ENCODE measurements around the gene PILRA. TPM values are rescaled to one million over a fixed set of nuclear protein-coding genes. Genes with fewer than 3 reads are reported as not detected.

The PILRA gene
- total RNA-seq, 2 experiments from 2014 or later = 0.27 to 0.29 TPM

DNA sequence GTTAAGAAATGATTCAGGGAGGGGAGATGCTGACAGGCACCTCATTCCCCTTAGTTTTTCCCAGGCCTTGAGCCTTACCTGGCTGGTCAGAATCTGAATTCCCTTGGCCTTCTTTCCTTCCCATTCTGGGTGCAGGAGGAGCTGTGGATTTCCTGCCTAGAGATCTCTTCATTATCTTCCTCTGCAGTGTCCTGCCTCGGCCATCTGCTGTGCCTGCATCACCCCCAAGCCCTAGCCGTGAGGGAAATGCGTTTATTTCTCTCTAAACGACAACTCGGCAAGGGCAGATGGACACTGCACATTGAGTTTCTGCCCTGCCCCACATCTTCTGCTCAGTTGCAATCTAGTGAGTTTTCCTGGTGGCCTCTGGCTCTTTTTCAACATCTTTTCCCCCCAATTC, 28.5 kb downstream of the PILRA start:
- DNase-seq = no peak
- intact Hi-C loops (cut with micrococcal nuclease) = no loop called here
- Mint-ChIP-seq H3K4me1 (ENCODE audit: low read depth) (peaks cover 18% of the 10 kb centered on the region), H3K36me3 (ENCODE audit: low read depth) (no peaks in the 10 kb centered on the region), H3K27ac (no peak overlapping the region), H3K4me3 (no peak overlapping the region), H3K27me3 (ENCODE audit: low read depth) (peaks cover 8% of the 10 kb centered on the region), H3K9me3 (no peaks in the 10 kb centered on the region)
- CTCF ChIA-PET = interaction anchor here (0.6 kb wide), 1 partner anchor 158 kb away, joined by 4 read pairs; no protein-coding TSS in a partner anchor

GRCh38 chr7:100402241-100402640, 29.0 kb downstream of the PILRA start:
- Mint-ChIP-seq H3K36me3 (ENCODE audit: low read depth) (no peaks in the 10 kb centered on the region), H3K4me3 (no peak overlapping the region), H3K9me3 (no peaks in the 10 kb centered on the region), H3K27ac (no peak overlapping the region), H3K4me1 (ENCODE audit: low read depth) (peaks cover 16% of the 10 kb centered on the region), H3K27me3 (ENCODE audit: low read depth) (peaks cover 8% of the 10 kb centered on the region)
- CTCF ChIA-PET = no interaction called here
- DNase-seq = no peak
- intact Hi-C loops (cut with micrococcal nuclease) = no loop called here

DNA sequence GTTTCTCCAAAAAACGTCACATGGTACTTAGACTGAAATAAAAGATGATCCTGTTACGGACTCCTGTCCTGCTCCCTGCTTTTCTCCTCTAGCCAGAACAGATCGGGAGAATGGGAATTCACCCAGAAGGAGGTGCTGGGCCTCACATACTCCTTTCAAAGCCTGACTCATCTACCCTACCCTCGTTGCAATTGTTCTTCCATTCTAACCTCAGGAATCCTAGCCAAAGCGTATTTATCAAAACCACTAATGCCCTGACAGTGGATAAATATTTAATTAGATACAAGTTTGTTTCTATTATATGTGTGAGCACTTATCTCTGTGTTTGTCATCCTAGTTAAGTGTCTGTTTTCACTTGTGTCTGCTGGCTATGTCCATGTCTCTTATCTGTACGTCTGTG, 33.5 kb downstream of the PILRA start:
- no peaks in the 10 kb centered on the region for H3K27me3 Mint-ChIP-seq (ENCODE audit: low read depth)
- H3K4me3 Mint-ChIP-seq = no peak overlapping the region
- CTCF ChIA-PET = interaction anchor here (0.8 to 4.0 kb wide), 21 partner anchors 9 to 304 kb away, joined by 3 to 60 read pairs (median 5); partner anchors contain the start of genes PILRB and ZCWPW1
- H3K27ac Mint-ChIP-seq = no peak overlapping the region
- H3K9me3 Mint-ChIP-seq = no peaks in the 10 kb centered on the region
- no peaks in the 10 kb centered on the region for H3K36me3 Mint-ChIP-seq (ENCODE audit: low read depth)
- no peak for DNase-seq
- H3K4me1 Mint-ChIP-seq (ENCODE audit: low read depth) = peaks cover 2% of the 10 kb centered on the region
- intact Hi-C loops (cut with micrococcal nuclease) = loop anchor here (1.0 kb wide), 2 partner anchors 216 to 274 kb away; no protein-coding TSS in a partner anchor

GRCh38 chr7:100407285-100408180, 34.2 kb downstream of the PILRA start:
- H3K36me3 Mint-ChIP-seq (ENCODE audit: low read depth) = no peaks in the 10 kb centered on the region
- intact Hi-C loops (cut with micrococcal nuclease) = loop anchor here (1.0 kb wide), 2 partner anchors 217 to 275 kb away; no protein-coding TSS in a partner anchor
- CTCF ChIA-PET = interaction anchor here (0.6 to 4.0 kb wide), 32 partner anchors 9 to 564 kb away, joined by 3 to 60 read pairs (median 4); partner anchors contain the start of genes LAMTOR4, PILRB and ZCWPW1
- DNase-seq = peak; percentile 61
- H3K9me3 Mint-ChIP-seq = no peaks in the 10 kb centered on the region
- no peak overlapping the region for H3K4me3 Mint-ChIP-seq
- no peaks in the 10 kb centered on the region for H3K27me3 Mint-ChIP-seq (ENCODE audit: low read depth)
- H3K27ac Mint-ChIP-seq = no peak overlapping the region
- peaks cover 2% of the 10 kb centered on the region for H3K4me1 Mint-ChIP-seq (ENCODE audit: low read depth)

GRCh38 chr7:100411101-100411500, 37.8 kb downstream of the PILRA start:
- H3K27ac Mint-ChIP-seq = no peak overlapping the region
- CTCF ChIA-PET = no interaction called here
- H3K9me3 Mint-ChIP-seq = no peaks in the 10 kb centered on the region
- intact Hi-C loops (cut with micrococcal nuclease) = no loop called here
- no peak overlapping the region for H3K4me3 Mint-ChIP-seq
- no peaks in the 10 kb centered on the region for H3K27me3 Mint-ChIP-seq (ENCODE audit: low read depth)
- H3K4me1 Mint-ChIP-seq (ENCODE audit: low read depth) = peaks cover 2% of the 10 kb centered on the region
- no peaks in the 10 kb centered on the region for H3K36me3 Mint-ChIP-seq (ENCODE audit: low read depth)
- no peak for DNase-seq

GRCh38 chr7:100413346-100413745, 40.1 kb downstream of the PILRA start:
- DNase-seq = no peak
- Mint-ChIP-seq H3K4me1 (ENCODE audit: low read depth) (no peaks in the 10 kb centered on the region), H3K36me3 (ENCODE audit: low read depth) (no peaks in the 10 kb centered on the region), H3K9me3 (no peaks in the 10 kb centered on the region), H3K27me3 (ENCODE audit: low read depth) (no peaks in the 10 kb centered on the region), H3K4me3 (no peak overlapping the region), H3K27ac (no peak overlapping the region)
- intact Hi-C loops (cut with micrococcal nuclease) = no loop called here
- CTCF ChIA-PET = no interaction called here

- Mint-ChIP-seq H3K36me3 (ENCODE audit: low read depth) (no peaks in the 10 kb centered on the region), H3K4me3 (no peak overlapping the region), H3K27ac (no peak overlapping the region), H3K27me3 (ENCODE audit: low read depth) (no peaks in the 10 kb centered on the region), H3K4me1 (ENCODE audit: low read depth) (no peaks in the 10 kb centered on the region), H3K9me3 (no peaks in the 10 kb centered on the region)
- CTCF ChIA-PET = no interaction called here
- no peak for DNase-seq
- intact Hi-C loops (cut with micrococcal nuclease) = no loop called here
Observed at GRCh38 chr7:100413889-100414288, 40.6 kb downstream of the PILRA start.

DNA sequence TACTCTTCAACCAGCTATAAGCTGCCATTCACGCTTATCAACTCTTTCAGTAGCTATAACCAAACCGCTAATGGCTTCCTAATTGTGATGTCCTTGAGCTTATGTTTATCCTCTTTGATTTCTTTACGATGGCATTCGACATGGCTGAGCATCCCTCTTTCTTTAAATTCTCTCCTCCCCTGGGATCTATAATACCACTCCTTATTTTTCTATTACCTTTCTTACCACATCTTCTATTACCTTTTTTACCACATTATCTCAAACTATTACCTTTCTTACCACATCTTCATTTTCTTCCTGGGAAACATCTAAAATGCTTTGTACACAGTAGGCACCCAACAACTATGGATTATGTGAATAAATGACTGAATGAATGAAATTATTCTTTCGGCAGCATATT, 42.2 kb downstream of the PILRA start:
- intact Hi-C loops (cut with micrococcal nuclease) = no loop called here
- no peaks in the 10 kb centered on the region for H3K4me1 Mint-ChIP-seq (ENCODE audit: low read depth)
- CTCF ChIA-PET = interaction anchor here (0.6 to 2.2 kb wide), 3 partner anchors 8 to 126 kb away, joined by 3 to 10 read pairs (median 4); no protein-coding TSS in a partner anchor
- H3K4me3 Mint-ChIP-seq = no peak overlapping the region
- no peak overlapping the region for H3K27ac Mint-ChIP-seq
- no peak for DNase-seq
- no peaks in the 10 kb centered on the region for H3K27me3 Mint-ChIP-seq (ENCODE audit: low read depth)
- no peaks in the 10 kb centered on the region for H3K9me3 Mint-ChIP-seq
- no peaks in the 10 kb centered on the region for H3K36me3 Mint-ChIP-seq (ENCODE audit: low read depth)

- H3K27ac Mint-ChIP-seq = no peak overlapping the region
- no peaks in the 10 kb centered on the region for H3K4me1 Mint-ChIP-seq (ENCODE audit: low read depth)
- CTCF ChIA-PET = interaction anchor here (0.6 kb wide), 1 partner anchor 41 kb away, joined by 3 read pairs; no protein-coding TSS in a partner anchor
- DNase-seq = no peak
- no peaks in the 10 kb centered on the region for H3K36me3 Mint-ChIP-seq (ENCODE audit: low read depth)
- intact Hi-C loops (cut with micrococcal nuclease) = no loop called here
- H3K9me3 Mint-ChIP-seq = no peaks in the 10 kb centered on the region
- H3K27me3 Mint-ChIP-seq (ENCODE audit: low read depth) = no peaks in the 10 kb centered on the region
- no peak overlapping the region for H3K4me3 Mint-ChIP-seq
Observed at GRCh38 chr7:100418930-100419659, 45.8 kb downstream of the PILRA start.

DNA sequence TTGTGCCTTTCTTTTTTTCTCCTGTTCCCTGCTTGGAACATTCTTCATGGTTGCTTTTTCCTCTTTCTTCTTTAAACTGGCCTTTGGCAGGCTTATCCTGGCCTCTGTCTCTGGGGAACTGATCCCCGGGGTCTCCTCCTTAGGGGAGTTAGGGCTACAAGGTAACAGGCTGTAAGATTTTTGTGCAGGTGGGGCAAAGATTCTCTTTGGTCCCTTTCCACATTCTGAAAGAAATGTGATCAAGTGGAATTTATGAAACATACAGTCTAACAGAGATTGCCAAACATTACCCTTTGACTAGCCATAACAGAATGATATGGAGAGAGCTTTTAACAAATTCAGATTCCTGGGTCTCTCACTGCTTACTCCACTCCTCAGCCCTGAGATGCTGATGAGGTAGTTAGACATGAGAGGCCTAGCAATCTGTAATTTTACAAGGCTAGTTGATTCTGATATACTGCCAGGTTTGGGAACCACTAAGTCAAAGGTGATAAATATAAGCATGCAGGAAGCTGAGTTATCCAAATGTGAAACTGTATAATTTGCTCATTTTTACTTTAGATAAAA, 46.5 kb downstream of the PILRA start:
- H3K9me3 Mint-ChIP-seq = no peaks in the 10 kb centered on the region
- H3K27me3 Mint-ChIP-seq (ENCODE audit: low read depth) = no peaks in the 10 kb centered on the region
- CTCF ChIA-PET = interaction anchor here (0.9 kb wide), 1 partner anchor 13 kb away, joined by 10 read pairs; no protein-coding TSS in a partner anchor
- H3K4me1 Mint-ChIP-seq (ENCODE audit: low read depth) = no peaks in the 10 kb centered on the region
- no peak overlapping the region for H3K27ac Mint-ChIP-seq
- no peak overlapping the region for H3K4me3 Mint-ChIP-seq
- DNase-seq = no peak
- no peaks in the 10 kb centered on the region for H3K36me3 Mint-ChIP-seq (ENCODE audit: low read depth)
- intact Hi-C loops (cut with micrococcal nuclease) = no loop called here

- no peak for DNase-seq
- intact Hi-C loops (cut with micrococcal nuclease) = no loop called here
- Mint-ChIP-seq H3K4me3 (no peak overlapping the region), H3K4me1 (ENCODE audit: low read depth) (peaks cover 5% of the 10 kb centered on the region), H3K9me3 (no peaks in the 10 kb centered on the region), H3K27ac (no peak overlapping the region), H3K27me3 (ENCODE audit: low read depth) (no peaks in the 10 kb centered on the region), H3K36me3 (ENCODE audit: low read depth) (no peaks in the 10 kb centered on the region)
- CTCF ChIA-PET = interaction anchor here (1.0 to 1.3 kb wide), 2 partner anchors 15 to 137 kb away, joined by 3 to 5 read pairs; no protein-coding TSS in a partner anchor
Observed at GRCh38 chr7:100423315-100423714, 50.0 kb downstream of the PILRA start.

- intact Hi-C loops (cut with micrococcal nuclease) = loop anchor here (5.0 kb wide), 2 partner anchors 343 to 1283 kb away; partner anchors contain the start of genes SMURF1 and ZNF3
- CTCF ChIA-PET = interaction anchor here (0.6 kb wide), 1 partner anchor 280 kb away, joined by 3 read pairs; no protein-coding TSS in a partner anchor
- Mint-ChIP-seq H3K4me1 (ENCODE audit: low read depth) (peaks cover 9% of the 10 kb centered on the region), H3K4me3 (no peak overlapping the region), H3K27me3 (ENCODE audit: low read depth) (peaks cover 5% of the 10 kb centered on the region), H3K9me3 (no peaks in the 10 kb centered on the region), H3K36me3 (ENCODE audit: low read depth) (peaks cover 6% of the 10 kb centered on the region), H3K27ac (no peak overlapping the region)
- no peak for DNase-seq
Observed at GRCh38 chr7:100425347-100425746, 52.1 kb downstream of the PILRA start.
